Naive thymus-derived CD4-positive, alpha-beta T cell (primary cell): Measurements from ENCODE around the gene JPH3. TPM values are rescaled to one million over a fixed set of nuclear protein-coding genes. Genes with fewer than 3 reads are reported as not detected.
A peak's percentile ranks its signal among the peaks of the same experiment; 100 is the strongest.

ENCODE experiments used
- ATAC-seq: fragments of 150-1000 bp; cut with Tn5 transposase; 2 replicates; pipeline ENCODE4 v1.10.0; 2021; ENCODE audit warnings: mild to moderate bottlenecking, moderate library complexity
- CTCF ChIA-PET: fragments of 350-600 bp; sonication (Branson Sonifier 250); formaldehyde crosslinking; loops from one replicate; lab custom pipeline; 2021; ENCODE audit warnings: antibody characterized with exemption; lab: Charles Lee
- POLR2A ChIA-PET: fragments of 350-600 bp; sonication (Branson Sonifier 250); formaldehyde crosslinking; loops from one replicate; lab custom pipeline; 2021; ENCODE audit warnings: antibody characterized with exemption, inconsistent platforms; lab: Charles Lee
- DNase-seq, 9 donors: peaks; one replicate each; pipeline versions ENCODE4 v3.0.0 to v3.0.0-alpha.2; 2020 to 2022; ENCODE audit warnings: mixed read lengths in 1 of 9
- H3K27ac ChIP-seq: one replicate; pipeline ENCODE4 v1.7.0; 2013; ENCODE audit warnings: mild to moderate bottlenecking, low read depth, low read length, moderate library complexity
- H3K27me3 ChIP-seq, 2 donors: one replicate each; pipeline ENCODE4 v1.7.0; 2013; ENCODE audit warnings: low read length in 2 of 2, mild to moderate bottlenecking in 2 of 2, moderate library complexity in 2 of 2; ENCODE audit not compliant: control insufficient read depth in 2 of 2, insufficient read depth in 2 of 2
- H3K36me3 ChIP-seq, 3 experiments: 1 replicate in 2 of 3; 2 replicates in 1 of 3; pipeline ENCODE4 v1.7.0; 2013; ENCODE audit warnings: low read length in 3 of 3, mild to moderate bottlenecking in 3 of 3, moderate library complexity in 1 of 3; ENCODE audit not compliant: insufficient read depth in 3 of 3, control insufficient read depth in 2 of 3
- H3K4me1 ChIP-seq, 2 donors: one replicate each; pipeline ENCODE4 v1.7.0; 2013; ENCODE audit warnings: low read length in 2 of 2, mild to moderate bottlenecking in 2 of 2, moderate library complexity in 1 of 2; ENCODE audit not compliant: control insufficient read depth in 2 of 2, insufficient read depth in 2 of 2
- H3K4me3 ChIP-seq: 2 replicates; pipeline ENCODE4 v1.7.0; 2013; ENCODE audit warnings: mild to moderate bottlenecking, low read length
- H3K9me3 ChIP-seq, 3 experiments: 1 replicate in 2 of 3; 2 replicates in 1 of 3; pipeline ENCODE4 v1.7.0; 2013; ENCODE audit warnings: low read length in 3 of 3; ENCODE audit not compliant: control insufficient read depth in 2 of 3
- H3K27ac Mint-ChIP-seq, 9 donors: one replicate each; pipeline ENCODE4 v1.8.0; 2020 to 2022; ENCODE audit warnings: mixed read lengths in 9 of 9, mild to moderate bottlenecking in 8 of 9, moderate library complexity in 5 of 9, inconsistent platforms in 2 of 9
- H3K27me3 Mint-ChIP-seq, 5 donors: one replicate each; pipeline ENCODE4 v1.8.0; 2021 to 2022; ENCODE audit warnings: mixed read lengths in 5 of 5, mild to moderate bottlenecking in 1 of 5
- H3K36me3 Mint-ChIP-seq, 5 donors: one replicate each; pipeline ENCODE4 v1.8.0; 2020 to 2022; ENCODE audit warnings: mixed read lengths in 5 of 5, mild to moderate bottlenecking in 3 of 5, inconsistent platforms in 1 of 5
- H3K4me1 Mint-ChIP-seq, 7 donors: one replicate each; pipeline ENCODE4 v1.8.0; 2020 to 2022; ENCODE audit warnings: mixed read lengths in 7 of 7, mild to moderate bottlenecking in 3 of 7, inconsistent platforms in 1 of 7
- H3K4me3 Mint-ChIP-seq, 10 donors: one replicate each; pipeline ENCODE4 v1.8.0; 2020 to 2022; ENCODE audit warnings: mild to moderate bottlenecking in 10 of 10, mixed read lengths in 10 of 10, moderate library complexity in 6 of 10, inconsistent platforms in 2 of 10
- H3K9me3 Mint-ChIP-seq, 11 donors: one replicate each; pipeline ENCODE4 v1.8.0; 2020 to 2022; ENCODE audit warnings: mixed read lengths in 11 of 11, mild to moderate bottlenecking in 4 of 11, inconsistent platforms in 1 of 11, moderate library complexity in 1 of 11
- intact Hi-C, 2 donors: fragments of 100-400 bp; cut with micrococcal nuclease; formaldehyde crosslinking; loops; one replicate each; pipeline ENCODE4 v1.15.1; 2023
- polyA plus RNA-seq, 2 donors: library from polyadenylated mRNA; unstranded; fragments of 300-500 nt; fragmentation: Illumina TruSeq; gene quantifications; one replicate each; pipeline ENCODE4 v1.2.3, GENCODE V29; 2021
- total RNA-seq, 6 experiments: library from RNA in 5 of 6; stranded (reverse) in 5 of 6; gene quantifications; 1 replicate in 5 of 6; 2 replicates in 1 of 6; pipeline ENCODE4 v1.2.3 and lab custom pipeline; 2021 to 2026

JPH3 gene
- total and polyA plus RNA-seq, 7 experiments from 2014 or later = not detected

GRCh38 chr16:87731607-87732006 lies 129.3 kb downstream of the JPH3 start:
- ATAC-seq (no peak), DNase-seq (no peak)
- POLR2A ChIA-PET = interaction anchor here (1.9 kb wide), 1 partner anchor 16 kb away, joined by 6 read pairs; no protein-coding TSS in a partner anchor
- Histone ChIP-seq H3K36me3 (peaks cover 7 to 76% (median 9%) of the 10 kb centered on the region in 3 experiments), H3K4me3 (no peak overlapping the region), H3K27ac (no peak overlapping the region), H3K9me3 (no peaks in the 10 kb centered on the region), H3K4me1 (peaks cover 0 to 9% of the 10 kb centered on the region in 2 donors), H3K27me3 (no peaks in the 10 kb centered on the region)
- Mint-ChIP-seq H3K27ac (peak overlapping the region in 2 of 9 donors; percentile 6 to 37), H3K4me3 (no peak overlapping the region), H3K9me3 (peaks cover 0 to 1% (median 0%) of the 10 kb centered on the region in 11 donors), H3K27me3 (no peaks in the 10 kb centered on the region), H3K36me3 (peaks cover 4 to 39% (median 16%) of the 10 kb centered on the region in 5 donors), H3K4me1 (peaks cover 0 to 22% (median 7%) of the 10 kb centered on the region in 7 donors)
- CTCF ChIA-PET = no interaction called here
- intact Hi-C loops = no loop called here

DNA sequence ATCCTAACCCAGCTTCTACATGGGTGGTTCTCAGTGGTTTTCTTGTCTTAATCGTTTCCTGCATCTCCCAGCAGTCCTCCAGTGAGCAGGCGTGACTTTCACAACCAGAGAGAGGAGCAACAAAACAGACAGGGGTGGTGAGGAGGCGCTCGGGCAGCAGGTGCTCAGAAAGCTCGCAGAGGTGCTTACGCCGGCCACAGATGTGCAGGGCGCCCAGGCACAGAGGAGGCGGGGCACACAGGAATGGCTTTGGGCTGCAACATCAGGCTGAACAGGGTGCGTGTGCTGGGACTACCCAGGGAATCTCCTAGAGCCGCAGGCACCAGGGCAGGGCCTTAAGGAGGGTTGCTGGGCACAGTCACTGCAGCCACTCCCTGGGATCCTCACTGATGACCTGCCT lies 130.9 kb downstream of the JPH3 start:
- intact Hi-C loops = no loop called here
- no peaks in the 10 kb centered on the region for H3K27me3 Mint-ChIP-seq
- POLR2A ChIA-PET = no interaction called here

GRCh38 chr16:87734644-87735043 lies 132.3 kb downstream of the JPH3 start:
- Mint-ChIP-seq H3K27me3 (no peaks in the 10 kb centered on the region), H3K4me1 (peaks cover 0 to 18% (median 7%) of the 10 kb centered on the region in 7 donors), H3K36me3 (peaks cover 0 to 25% (median 7%) of the 10 kb centered on the region in 5 donors), H3K4me3 (no peak overlapping the region), H3K9me3 (peaks cover 0 to 1% (median 0%) of the 10 kb centered on the region in 11 donors), H3K27ac (peak overlapping the region in 1 of 9 donors; percentile 46)
- no peak for ATAC-seq
- CTCF ChIA-PET = no interaction called here
- intact Hi-C loops = no loop called here
- POLR2A ChIA-PET = interaction anchor here (0.6 to 0.7 kb wide), 3 partner anchors 21 to 351 kb away, joined by 3 to 5 read pairs (median 3); no protein-coding TSS in a partner anchor
- Histone ChIP-seq H3K36me3 (peaks cover 0 to 68% (median 3%) of the 10 kb centered on the region in 3 experiments), H3K27ac (no peak overlapping the region), H3K9me3 (no peaks in the 10 kb centered on the region), H3K4me1 (peaks cover 0 to 9% of the 10 kb centered on the region in 2 donors), H3K27me3 (no peaks in the 10 kb centered on the region), H3K4me3 (no peak overlapping the region)
- no peak for DNase-seq

More for the DNA sequence above, 130.9 kb downstream of the JPH3 start:
- H3K27me3 ChIP-seq = no peaks in the 10 kb centered on the region
- peak in 2 of 9 donors; percentile 5 to 14 for DNase-seq
- Mint-ChIP-seq H3K9me3 (peaks cover 0 to 1% (median 0%) of the 10 kb centered on the region in 11 donors), H3K36me3 (peaks cover 0 to 30% (median 7%) of the 10 kb centered on the region in 5 donors), H3K4me1 (peaks cover 0 to 18% (median 7%) of the 10 kb centered on the region in 7 donors), H3K27ac (peak overlapping the region in 4 of 9 donors; percentile 19 to 87 (median 65)), H3K4me3 (peak overlapping the region in 3 of 10 donors; percentile 13 to 59 (median 38))
- no peak overlapping the region for H3K4me3 ChIP-seq
- H3K27ac ChIP-seq = no peak overlapping the region
- peaks cover 7 to 76% (median 9%) of the 10 kb centered on the region in 3 experiments for H3K36me3 ChIP-seq
- ATAC-seq = peak; percentile 26
- H3K9me3 ChIP-seq = no peaks in the 10 kb centered on the region
- CTCF ChIA-PET = no interaction called here
- peaks cover 0 to 9% of the 10 kb centered on the region in 2 donors for H3K4me1 ChIP-seq

DNA sequence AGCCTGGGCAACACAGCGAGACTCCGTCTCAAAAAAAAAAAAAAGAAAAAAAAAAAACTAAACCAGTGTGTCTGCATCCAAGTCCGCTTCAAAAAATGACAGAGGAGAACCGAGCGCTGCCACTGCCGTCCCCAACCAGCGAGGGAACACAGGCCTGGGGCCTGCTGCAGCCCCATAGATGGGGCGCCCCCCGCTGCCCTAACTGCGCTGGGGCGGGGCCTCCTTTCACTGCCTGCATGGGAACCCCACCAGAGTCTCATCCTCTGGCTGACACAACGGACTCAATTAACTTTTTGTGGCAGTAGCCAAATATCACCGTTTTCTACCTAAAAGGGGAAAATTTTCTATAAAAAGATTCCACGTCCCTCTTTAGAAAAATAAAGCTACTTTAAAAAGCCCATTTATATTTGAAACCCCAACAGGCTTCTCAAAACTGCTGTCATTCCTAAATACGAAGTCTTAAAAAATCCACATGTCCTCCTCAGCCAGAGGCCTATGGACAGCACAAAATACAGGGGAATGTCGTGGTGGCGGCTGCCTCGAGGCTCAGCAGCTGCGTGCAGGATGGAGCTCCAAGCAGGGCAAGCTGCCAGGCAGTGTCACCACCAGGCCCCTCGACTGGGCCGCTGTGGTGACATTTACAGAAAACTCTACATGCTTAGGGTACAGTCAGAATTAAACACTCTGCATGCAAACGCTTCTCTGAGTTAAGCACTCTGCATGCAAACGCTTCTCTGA lies 133.1 kb downstream of the JPH3 start:
- intact Hi-C loops = no loop called here
- Histone ChIP-seq H3K4me3 (no peak overlapping the region), H3K27me3 (no peaks in the 10 kb centered on the region), H3K27ac (no peak overlapping the region), H3K36me3 (peaks cover 0 to 69% (median 3%) of the 10 kb centered on the region in 3 experiments), H3K4me1 (peaks cover 0 to 9% of the 10 kb centered on the region in 2 donors), H3K9me3 (no peaks in the 10 kb centered on the region)
- peaks cover 0 to 3% (median 0%) of the 10 kb centered on the region in 11 donors for H3K9me3 Mint-ChIP-seq
- H3K4me3 Mint-ChIP-seq = no peak overlapping the region
- peaks cover 0 to 19% (median 7%) of the 10 kb centered on the region in 7 donors for H3K4me1 Mint-ChIP-seq
- ChIA-PET CTCF (no interaction called here), POLR2A (interaction anchor here (0.7 kb wide), 1 partner anchor 22 kb away, joined by 3 read pairs; no protein-coding TSS in a partner anchor)
- no peak for ATAC-seq
- peak overlapping the region in 1 of 9 donors; percentile 25 for H3K27ac Mint-ChIP-seq
- H3K27me3 Mint-ChIP-seq = no peaks in the 10 kb centered on the region
- no peak for DNase-seq
- H3K36me3 Mint-ChIP-seq = peaks cover 0 to 24% (median 7%) of the 10 kb centered on the region in 5 donors

GRCh38 chr16:87736008-87736382 lies 133.7 kb downstream of the JPH3 start:
- peaks cover 0 to 23% (median 10%) of the 10 kb centered on the region in 7 donors for H3K4me1 Mint-ChIP-seq
- H3K27me3 Mint-ChIP-seq = no peaks in the 10 kb centered on the region
- H3K4me3 Mint-ChIP-seq = no peak overlapping the region
- no peak overlapping the region for H3K27ac ChIP-seq
- ATAC-seq = no peak
- H3K9me3 ChIP-seq = no peaks in the 10 kb centered on the region
- H3K36me3 ChIP-seq = peaks cover 0 to 71% (median 3%) of the 10 kb centered on the region in 3 experiments
- no peaks in the 10 kb centered on the region for H3K27me3 ChIP-seq
- DNase-seq = no peak
- peaks cover 0 to 9% of the 10 kb centered on the region in 2 donors for H3K4me1 ChIP-seq
- H3K36me3 Mint-ChIP-seq = peaks cover 5 to 23% (median 11%) of the 10 kb centered on the region in 5 donors
- H3K27ac Mint-ChIP-seq = peak overlapping the region in 1 of 9 donors; percentile 25
- CTCF ChIA-PET = no interaction called here
- POLR2A ChIA-PET = no interaction called here
- H3K9me3 Mint-ChIP-seq = peaks cover 0 to 3% (median 0%) of the 10 kb centered on the region in 11 donors
- intact Hi-C loops = no loop called here
- H3K4me3 ChIP-seq = no peak overlapping the region

DNA sequence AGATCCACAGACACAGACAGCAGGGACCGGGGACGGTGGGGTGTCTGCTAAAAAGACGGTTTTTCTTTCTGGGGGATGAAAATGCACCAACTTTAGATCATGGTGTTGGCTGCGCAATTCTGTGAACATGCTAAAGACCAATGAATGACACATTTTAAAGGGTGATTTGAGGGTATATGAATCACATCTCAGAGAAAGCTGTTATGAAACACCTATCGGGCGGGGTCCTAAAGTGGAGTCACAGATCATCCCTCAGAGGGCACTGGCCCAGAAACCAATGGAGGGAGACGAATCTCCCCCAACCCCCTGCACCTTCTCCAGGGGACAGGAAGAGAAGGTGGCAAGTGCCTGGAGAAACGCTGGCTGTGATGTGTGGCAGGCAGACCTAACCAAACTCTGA lies 137.5 kb downstream of the JPH3 start:
- Histone ChIP-seq H3K9me3 (no peaks in the 10 kb centered on the region), H3K4me3 (no peak overlapping the region), H3K36me3 (peaks cover 0 to 65% (median 4%) of the 10 kb centered on the region in 3 experiments), H3K4me1 (no peaks in the 10 kb centered on the region), H3K27ac (no peak overlapping the region), H3K27me3 (no peaks in the 10 kb centered on the region)
- peaks cover 0 to 2% (median 0%) of the 10 kb centered on the region in 11 donors for H3K9me3 Mint-ChIP-seq
- no peak overlapping the region for H3K27ac Mint-ChIP-seq
- DNase-seq (no peak), ATAC-seq (no peak)
- ChIA-PET POLR2A (no interaction called here), CTCF (no interaction called here)
- H3K4me1 Mint-ChIP-seq = peaks cover 7 to 26% (median 10%) of the 10 kb centered on the region in 7 donors
- intact Hi-C loops = no loop called here
- peaks cover 5 to 28% (median 12%) of the 10 kb centered on the region in 5 donors for H3K36me3 Mint-ChIP-seq
- no peaks in the 10 kb centered on the region for H3K27me3 Mint-ChIP-seq
- no peak overlapping the region for H3K4me3 Mint-ChIP-seq
